Endodermal cell (in vitro differentiated cells): ENCODE measurements around the gene KIF6. TPM values are rescaled to one million over a fixed set of nuclear protein-coding genes. Genes with fewer than 3 reads are reported as not detected.

Source experiments
- DNase-seq: peaks from one replicate; pipeline ENCODE4 v3.0.0-alpha.2; 2017
- H3K27ac ChIP-seq: 2 replicates; pipeline ENCODE4 v1.5.1; 2013; ENCODE audit warnings: mild to moderate bottlenecking, low read depth, low read length, moderate library complexity
- H3K27me3 ChIP-seq: 2 replicates; pipeline ENCODE4 v1.6.1; 2013; ENCODE audit warnings: mild to moderate bottlenecking, low read length, moderate library complexity; ENCODE audit not compliant: insufficient read depth, control insufficient read depth, poor library complexity, severe bottlenecking
- H3K36me3 ChIP-seq: 2 replicates; pipeline ENCODE4 v1.7.0; 2013; ENCODE audit warnings: mild to moderate bottlenecking, low read length, moderate library complexity; ENCODE audit not compliant: control insufficient read depth, insufficient read depth
- H3K4me1 ChIP-seq: one replicate; pipeline ENCODE4 v1.7.0; 2013; ENCODE audit warnings: low read length; ENCODE audit not compliant: control insufficient read depth, insufficient read depth
- H3K4me3 ChIP-seq: 2 replicates; pipeline ENCODE4 v1.5.1; 2013; ENCODE audit warnings: mild to moderate bottlenecking, low read length, moderate library complexity
- H3K9ac ChIP-seq: 2 replicates; pipeline ENCODE4 v1.6.1; 2013; ENCODE audit warnings: mild to moderate bottlenecking, low read length, moderate library complexity; ENCODE audit not compliant: poor library complexity, severe bottlenecking; ENCODE audit errors: extremely low read depth
- H3K9me3 ChIP-seq: 2 replicates; pipeline ENCODE4 v1.6.1; 2013; ENCODE audit warnings: mild to moderate bottlenecking, low read length, moderate library complexity; ENCODE audit not compliant: control insufficient read depth
- H3K27ac Mint-ChIP-seq: 2 replicates; pipeline ENCODE4 v1.8.0; 2020; ENCODE audit warnings: mixed read lengths
- H3K27me3 Mint-ChIP-seq: 2 replicates; pipeline ENCODE4 v1.8.0; 2021; ENCODE audit warnings: mild to moderate bottlenecking, mixed read lengths; ENCODE audit not compliant: insufficient read depth
- H3K36me3 Mint-ChIP-seq: 2 replicates; pipeline ENCODE4 v1.8.0; 2020; ENCODE audit warnings: low read depth, mixed read lengths
- H3K4me1 Mint-ChIP-seq: 2 replicates; pipeline ENCODE4 v1.8.0; 2020; ENCODE audit warnings: mixed read lengths
- H3K4me3 Mint-ChIP-seq: 2 replicates; pipeline ENCODE4 v1.8.0; 2020; ENCODE audit warnings: mild to moderate bottlenecking, moderate library complexity, mixed read lengths
- H3K9me3 Mint-ChIP-seq: 2 replicates; pipeline ENCODE4 v1.8.0; 2020; ENCODE audit warnings: mild to moderate bottlenecking, mixed read lengths
- WGBS, 2 experiments: methylation state at CpG; one replicate each; pipeline versions ENCODE4 v1.1.5 to v1.1.7; 2013; ENCODE audit warnings: missing lambda C conversion rate in 2 of 2, mixed read lengths in 1 of 2; ENCODE audit not compliant: insufficient coverage in 1 of 2, insufficient read length in 1 of 2; 5-methylcytosine and 5-hydroxymethylcytosine counted together
- total RNA-seq, 2 donors: library from RNA; stranded (reverse); fragmentation: NEBNext Ultra II Directional in 1 of 2; extraction: Animal tissue kit (Norgen Biotek cat#: 25700) in 1 of 2; gene quantifications; 2 replicates in 1 of 2; 3 replicates in 1 of 2; pipeline ENCODE4 v1.2.1, GENCODE V29; 2021
- TF ChIP-seq, protein P1 (sequence below): fragments of 200-600 bp; sonication (generic); conservative IDR thresholded peaks from 2 replicates; pipeline ENCODE4 v1.5.0; 2021; ENCODE audit warnings: antibody characterized with exemption, mild to moderate bottlenecking

KIF6 gene
- total RNA-seq, 2 donors from 2014 or later: 0.62 to 1.1 TPM

DNA sequence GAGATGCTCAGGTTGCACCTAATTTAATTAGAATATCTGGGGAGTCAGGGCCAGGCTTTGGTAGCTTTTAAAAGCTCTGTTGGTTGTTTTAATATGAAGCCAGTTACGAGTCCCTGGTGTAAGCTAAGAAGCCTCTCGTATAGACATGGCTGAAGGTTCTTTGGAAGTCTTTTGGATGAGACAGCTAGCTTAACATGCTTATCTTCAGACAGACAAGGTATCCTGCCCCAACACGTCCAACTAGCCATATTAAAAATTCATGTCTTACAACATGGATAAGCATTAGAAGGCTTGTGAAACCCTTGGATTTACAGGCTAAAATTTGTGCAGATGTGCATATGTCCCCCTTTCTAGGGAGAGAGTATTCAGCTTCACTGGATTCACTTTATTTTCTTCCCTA lies 297.1 kb downstream of the KIF6 start:
- H3K9me3 ChIP-seq: no peaks in the 10 kb centered on the region
- TF ChIP-seq, protein P1, sequence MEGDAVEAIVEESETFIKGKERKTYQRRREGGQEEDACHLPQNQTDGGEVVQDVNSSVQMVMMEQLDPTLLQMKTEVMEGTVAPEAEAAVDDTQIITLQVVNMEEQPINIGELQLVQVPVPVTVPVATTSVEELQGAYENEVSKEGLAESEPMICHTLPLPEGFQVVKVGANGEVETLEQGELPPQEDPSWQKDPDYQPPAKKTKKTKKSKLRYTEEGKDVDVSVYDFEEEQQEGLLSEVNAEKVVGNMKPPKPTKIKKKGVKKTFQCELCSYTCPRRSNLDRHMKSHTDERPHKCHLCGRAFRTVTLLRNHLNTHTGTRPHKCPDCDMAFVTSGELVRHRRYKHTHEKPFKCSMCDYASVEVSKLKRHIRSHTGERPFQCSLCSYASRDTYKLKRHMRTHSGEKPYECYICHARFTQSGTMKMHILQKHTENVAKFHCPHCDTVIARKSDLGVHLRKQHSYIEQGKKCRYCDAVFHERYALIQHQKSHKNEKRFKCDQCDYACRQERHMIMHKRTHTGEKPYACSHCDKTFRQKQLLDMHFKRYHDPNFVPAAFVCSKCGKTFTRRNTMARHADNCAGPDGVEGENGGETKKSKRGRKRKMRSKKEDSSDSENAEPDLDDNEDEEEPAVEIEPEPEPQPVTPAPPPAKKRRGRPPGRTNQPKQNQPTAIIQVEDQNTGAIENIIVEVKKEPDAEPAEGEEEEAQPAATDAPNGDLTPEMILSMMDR: no peak
- H3K27ac Mint-ChIP-seq: no peak overlapping the region
- no peak overlapping the region for H3K27ac ChIP-seq
- no peaks in the 10 kb centered on the region for H3K36me3 Mint-ChIP-seq
- no peak overlapping the region for H3K4me3 ChIP-seq
- DNase-seq: no peak
- no peaks in the 10 kb centered on the region for H3K9me3 Mint-ChIP-seq
- H3K4me1 ChIP-seq: no peaks in the 10 kb centered on the region
- no peaks in the 10 kb centered on the region for H3K4me1 Mint-ChIP-seq
- no peaks in the 10 kb centered on the region for H3K27me3 Mint-ChIP-seq
- no peak overlapping the region for H3K9ac ChIP-seq
- no peaks in the 10 kb centered on the region for H3K27me3 ChIP-seq
- no peaks in the 10 kb centered on the region for H3K36me3 ChIP-seq
- 87% methylated on average over 3 of the region's 3 CpGs; no CpG with 5 or more reads in 1 of the 2 experiments for WGBS, 2 experiments
- H3K4me3 Mint-ChIP-seq: no peak overlapping the region

DNA sequence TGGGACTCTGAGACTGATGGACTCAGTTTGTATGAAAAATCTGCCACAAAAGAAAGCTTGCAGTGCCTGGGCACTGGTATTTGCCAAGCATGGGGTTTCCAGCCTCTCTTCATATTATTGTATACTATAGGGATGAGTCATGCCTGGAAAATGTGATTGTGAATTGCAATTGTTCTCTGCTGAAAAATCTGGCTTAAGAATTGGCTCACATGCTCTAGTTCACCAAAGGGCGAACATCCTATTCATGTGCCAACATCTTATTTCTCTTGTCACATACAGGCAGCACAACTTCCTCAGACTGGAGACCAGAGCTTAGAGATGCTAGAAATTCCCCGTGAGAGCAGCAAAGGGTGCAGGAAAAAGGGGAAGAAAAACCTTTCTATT lies 299.1 kb downstream of the KIF6 start:
- Histone ChIP-seq H3K4me3 (no peak overlapping the region), H3K36me3 (no peaks in the 10 kb centered on the region), H3K4me1 (no peaks in the 10 kb centered on the region), H3K27me3 (no peaks in the 10 kb centered on the region), H3K9ac (no peak overlapping the region), H3K9me3 (no peaks in the 10 kb centered on the region), H3K27ac (peak overlapping the region; percentile 45)
- Mint-ChIP-seq H3K4me3 (no peak overlapping the region), H3K36me3 (no peaks in the 10 kb centered on the region), H3K27ac (no peak overlapping the region), H3K27me3 (no peaks in the 10 kb centered on the region), H3K9me3 (no peaks in the 10 kb centered on the region), H3K4me1 (no peaks in the 10 kb centered on the region)
- no peak for DNase-seq
- 89 to 100% methylated on average over 2 of the region's 2 CpGs for WGBS, 2 experiments
- TF ChIP-seq, protein P1: no peak

DNA sequence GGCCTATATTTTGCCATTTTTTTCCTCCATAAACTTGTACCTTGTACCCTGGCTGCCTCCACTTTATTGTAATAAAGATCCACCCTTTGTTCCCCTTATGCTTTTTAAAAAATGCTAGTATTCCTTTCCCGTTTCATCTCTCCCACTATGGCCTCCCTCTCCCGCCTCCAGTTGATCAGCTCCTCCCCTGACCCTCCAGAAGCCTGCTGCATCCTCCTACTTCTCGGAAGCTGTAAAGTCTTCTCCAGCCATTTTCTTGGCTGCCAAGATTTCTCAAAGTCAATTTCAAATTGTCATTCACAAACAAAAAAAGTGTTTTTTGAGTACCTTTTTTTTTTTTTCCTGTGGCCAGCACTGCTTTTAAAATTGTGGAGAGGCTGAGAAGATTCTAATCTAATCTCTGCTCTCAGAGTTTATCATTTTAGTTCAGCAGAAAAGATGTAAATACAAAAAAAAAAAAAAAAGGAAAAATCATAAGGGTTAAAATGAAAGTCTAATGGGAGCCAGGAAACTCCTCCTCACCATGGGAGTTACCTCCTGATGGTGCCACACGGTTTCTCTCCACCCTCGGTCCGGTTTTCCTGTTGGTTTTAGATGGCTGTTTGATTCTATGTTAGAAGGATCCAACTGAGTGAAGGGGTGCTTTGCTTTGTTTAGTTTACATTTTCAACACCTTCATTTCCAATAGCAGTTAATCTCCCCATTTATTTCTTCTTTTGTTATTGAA lies 299.7 kb downstream of the KIF6 start:
- H3K9me3 Mint-ChIP-seq: no peaks in the 10 kb centered on the region
- DNase-seq: no peak
- H3K4me1 Mint-ChIP-seq: no peaks in the 10 kb centered on the region
- 88 to 92% methylated on average over 2 to 6 of the region's 6 CpGs for whole genome bisulfite sequencing, 2 experiments
- H3K4me1 ChIP-seq: no peaks in the 10 kb centered on the region
- TF ChIP-seq, protein P1: no peak
- H3K9ac ChIP-seq: no peak overlapping the region
- no peak overlapping the region for H3K27ac Mint-ChIP-seq
- H3K27me3 Mint-ChIP-seq: no peaks in the 10 kb centered on the region
- H3K27me3 ChIP-seq: no peaks in the 10 kb centered on the region
- H3K4me3 ChIP-seq: no peak overlapping the region
- peak overlapping the region; percentile 45 for H3K27ac ChIP-seq
- no peaks in the 10 kb centered on the region for H3K36me3 ChIP-seq
- no peak overlapping the region for H3K4me3 Mint-ChIP-seq
- H3K9me3 ChIP-seq: no peaks in the 10 kb centered on the region
- H3K36me3 Mint-ChIP-seq: no peaks in the 10 kb centered on the region
